ENCODE results near the gene ARFGEF2.
"Not testable (repeated sequence)": the region's sequence is repeated elsewhere in the genome, so short reads cannot be mapped to it uniquely, and the experiment has no call there.

ARFGEF2 gene

GRCh38 chr20:48928832-48929725, 7.6 kb downstream of the ARFGEF2 start:
- no peak for DNase-seq (ENCODE audit: low read depth)

- DNase-seq (ENCODE audit: low read depth), result no peak
Observed at GRCh38 chr20:48930035-48930434, 8.5 kb downstream of the ARFGEF2 start.

GRCh38 chr20:48930878-48931277, 9.4 kb downstream of the ARFGEF2 start:
- no peak for DNase-seq (ENCODE audit: low read depth)

- no peak for DNase-seq (ENCODE audit: low read depth)
Observed at GRCh38 chr20:48931527-48932374, 10.2 kb downstream of the ARFGEF2 start.

GRCh38 chr20:48932375-48932941, 10.9 kb downstream of the ARFGEF2 start:
- DNase-seq (ENCODE audit: low read depth), result no peak

GRCh38 chr20:48933017-48933766, 11.7 kb downstream of the ARFGEF2 start:
- no peak for DNase-seq (ENCODE audit: low read depth)

- not testable (repeated sequence) for DNase-seq (ENCODE audit: low read depth)
Observed at GRCh38 chr20:48934273-48934877, 12.9 kb downstream of the ARFGEF2 start.

- not testable (repeated sequence) for DNase-seq (ENCODE audit: low read depth)
Observed at GRCh38 chr20:48934966-48935365, 13.5 kb downstream of the ARFGEF2 start.

- DNase-seq (ENCODE audit: low read depth), result not testable (repeated sequence)
Observed at GRCh38 chr20:48936178-48936577, 14.7 kb downstream of the ARFGEF2 start.

GRCh38 chr20:48937674-48938073, 16.2 kb downstream of the ARFGEF2 start:
- DNase-seq (ENCODE audit: low read depth), result no peak

GRCh38 chr20:48938670-48939069, 17.2 kb downstream of the ARFGEF2 start:
- no peak for DNase-seq (ENCODE audit: low read depth)

GRCh38 chr20:48940170-48940569, 18.7 kb downstream of the ARFGEF2 start:
- no peak for DNase-seq (ENCODE audit: low read depth)

GRCh38 chr20:48941467-48941866, 20.0 kb downstream of the ARFGEF2 start:
- no peak for DNase-seq (ENCODE audit: low read depth)

- no peak for DNase-seq (ENCODE audit: low read depth)
Observed at GRCh38 chr20:48942730-48943129, 21.2 kb downstream of the ARFGEF2 start.

GRCh38 chr20:48944663-48945297, 23.3 kb downstream of the ARFGEF2 start:
- no peak for DNase-seq (ENCODE audit: low read depth)

GRCh38 chr20:48945840-48946514, 24.5 kb downstream of the ARFGEF2 start:
- no peak for DNase-seq (ENCODE audit: low read depth)

GRCh38 chr20:48948612-48949011, 27.1 kb downstream of the ARFGEF2 start:
- DNase-seq (ENCODE audit: low read depth), result no peak

GRCh38 chr20:48949304-48950170, 28.0 kb downstream of the ARFGEF2 start:
- DNase-seq (ENCODE audit: low read depth), result no peak

- no peak for DNase-seq (ENCODE audit: low read depth)
Observed at GRCh38 chr20:48951041-48951440, 29.5 kb downstream of the ARFGEF2 start.

Measured in activated T-helper 9 cell treated with anti-CD3 and anti-CD28 coated beads, Interleukin-2, amount 50 U/mL, for 16 hours (primary cell).